H9 (cell line): Measurements from ENCODE around the gene VWDE. TPM values are rescaled to one million over a fixed set of nuclear protein-coding genes. Genes with fewer than 3 reads are reported as not detected.

Experiments
- DNase-seq: peaks from one replicate; pipeline ENCODE4 v3.0.0-alpha.2; 2017
- H2AFZ ChIP-seq: one replicate; pipeline ENCODE4 v1.6.1; 2013; ENCODE audit warnings: mild to moderate bottlenecking, low read length, control low read depth, moderate library complexity
- H2AK5ac ChIP-seq: 2 replicates; pipeline ENCODE4 v1.6.1; 2013; ENCODE audit warnings: low read length, control low read depth, mixed read lengths; ENCODE audit not compliant: insufficient read length
- H2BK120ac ChIP-seq: one replicate; pipeline ENCODE4 v1.6.1; 2013; ENCODE audit warnings: low read depth, mild to moderate bottlenecking, low read length, control low read depth, inconsistent platforms; ENCODE audit not compliant: poor library complexity, severe bottlenecking
- H2BK12ac ChIP-seq: 2 replicates; pipeline ENCODE4 v1.6.1; 2013; ENCODE audit warnings: low read length, control low read depth, mixed read lengths, low read depth; ENCODE audit not compliant: insufficient read length
- H2BK15ac ChIP-seq: 2 replicates; pipeline ENCODE4 v1.6.1; 2013; ENCODE audit warnings: low read depth, low read length, control low read depth
- H2BK20ac ChIP-seq: one replicate; pipeline ENCODE4 v1.6.1; 2013; ENCODE audit warnings: low read depth, mild to moderate bottlenecking, low read length, control low read depth, inconsistent platforms; ENCODE audit not compliant: poor library complexity, severe bottlenecking
- H2BK5ac ChIP-seq: 2 replicates; pipeline ENCODE4 v1.6.1; 2013; ENCODE audit warnings: low read length, control low read depth, mixed read lengths; ENCODE audit not compliant: insufficient read length
- H3K14ac ChIP-seq: 2 replicates; pipeline ENCODE4 v1.6.1; 2013; ENCODE audit warnings: low read length, control low read depth; ENCODE audit not compliant: insufficient read depth
- H3K18ac ChIP-seq: 2 replicates; pipeline ENCODE4 v1.6.1; 2013; ENCODE audit warnings: low read depth, mild to moderate bottlenecking, mixed read lengths, low read length, control low read depth; ENCODE audit not compliant: insufficient read length
- H3K23ac ChIP-seq: 2 replicates; pipeline ENCODE4 v1.6.1; 2013; ENCODE audit warnings: low read length, control low read depth, mixed read lengths, low read depth; ENCODE audit not compliant: insufficient read length
- H3K23me2 ChIP-seq: 2 replicates; pipeline ENCODE4 v1.6.1; 2013; ENCODE audit warnings: low read depth, mild to moderate bottlenecking, mixed read lengths, low read length, control low read depth; ENCODE audit not compliant: insufficient read length, poor library complexity, severe bottlenecking
- H3K27ac ChIP-seq: 2 replicates; pipeline ENCODE4 v1.5.1; 2013; ENCODE audit warnings: low read length, control low read depth, mixed read lengths, low read depth; ENCODE audit not compliant: insufficient read length
- H3K27me3 ChIP-seq: 2 replicates; pipeline ENCODE4 v1.6.1; 2013; ENCODE audit warnings: low read length, control low read depth, inconsistent platforms; ENCODE audit not compliant: insufficient read depth
- H3K4ac ChIP-seq: 2 replicates; pipeline ENCODE4 v1.6.1; 2013; ENCODE audit warnings: low read depth, mild to moderate bottlenecking, control low read depth, inconsistent platforms, low read length, moderate library complexity
- H3K4me1 ChIP-seq: 2 replicates; pipeline ENCODE4 v1.6.1; 2013; ENCODE audit warnings: low read length, control low read depth, inconsistent platforms; ENCODE audit not compliant: insufficient read depth
- H3K4me2 ChIP-seq: 2 replicates; pipeline ENCODE4 v1.6.1; 2013; ENCODE audit warnings: low read length, control low read depth, mixed read lengths; ENCODE audit not compliant: insufficient read length, insufficient read depth
- H3K56ac ChIP-seq: 2 replicates; pipeline ENCODE4 v1.6.1; 2013; ENCODE audit warnings: low read depth, mild to moderate bottlenecking, mixed read lengths, low read length, control low read depth; ENCODE audit not compliant: insufficient read length
- H3K79me1 ChIP-seq: 2 replicates; pipeline ENCODE4 v1.6.1; 2013; ENCODE audit warnings: low read depth, mild to moderate bottlenecking, moderate library complexity, low read length, control low read depth, inconsistent platforms; ENCODE audit not compliant: insufficient read depth, poor library complexity, severe bottlenecking
- H3K79me2 ChIP-seq: 2 replicates; pipeline ENCODE4 v1.6.1; 2013; ENCODE audit warnings: low read length, control low read depth, inconsistent platforms; ENCODE audit not compliant: insufficient read depth
- H3K9ac ChIP-seq: 2 replicates; pipeline ENCODE4 v1.6.1; 2013; ENCODE audit warnings: low read length, control low read depth, mixed read lengths; ENCODE audit not compliant: insufficient read length; ENCODE audit errors: extremely low read depth
- H3K9me3 ChIP-seq: one replicate; pipeline ENCODE4 v1.6.1; 2013; ENCODE audit warnings: low read depth, low read length, inconsistent platforms; ENCODE audit not compliant: control insufficient read depth
- H3T11ph ChIP-seq: one replicate; pipeline ENCODE4 v1.6.1; 2013; ENCODE audit warnings: mild to moderate bottlenecking, low read length, control low read depth, inconsistent platforms
- H4K20me1 ChIP-seq: one replicate; pipeline ENCODE4 v1.6.1; 2013; ENCODE audit not compliant: control insufficient read depth, insufficient read length, insufficient read depth
- H4K5ac ChIP-seq: 2 replicates; pipeline ENCODE4 v1.6.1; 2013; ENCODE audit warnings: low read depth, mild to moderate bottlenecking, mixed read lengths, low read length, control low read depth; ENCODE audit not compliant: insufficient read length
- H4K8ac ChIP-seq: replicated peaks from 2 replicates; pipeline ENCODE4 v1.6.1; 2013; ENCODE audit warnings: low read length, control low read depth, mixed read lengths, low read depth; ENCODE audit not compliant: insufficient read length
- H4K91ac ChIP-seq: 2 replicates; pipeline ENCODE4 v1.6.1; 2013; ENCODE audit warnings: low read depth, mild to moderate bottlenecking, moderate library complexity, mixed read lengths, low read length, control low read depth; ENCODE audit not compliant: insufficient read length
- H3K27ac Mint-ChIP-seq, 3 experiments: 2 replicates in 2 of 3; 3 replicates in 1 of 3; pipeline ENCODE4 v1.8.0; 2020 to 2021; ENCODE audit warnings: mixed read lengths in 3 of 3, mild to moderate bottlenecking in 1 of 3, moderate library complexity in 1 of 3
- H3K27me3 Mint-ChIP-seq: 2 replicates; pipeline ENCODE4 v1.8.0; 2021; ENCODE audit warnings: low read depth, mild to moderate bottlenecking, moderate library complexity, mixed read lengths
- H3K36me3 Mint-ChIP-seq, 3 experiments: 2 replicates in 2 of 3; 3 replicates in 1 of 3; pipeline ENCODE4 v1.8.0; 2020 to 2021; ENCODE audit warnings: low read depth in 3 of 3, mixed read lengths in 3 of 3; ENCODE audit not compliant: insufficient read depth in 1 of 3
- H3K4me1 Mint-ChIP-seq, 2 experiments: 2 replicates each; pipeline ENCODE4 v1.8.0; 2020; ENCODE audit warnings: mixed read lengths in 2 of 2
- H3K4me3 Mint-ChIP-seq, 2 experiments: 2 replicates in 1 of 2; 3 replicates in 1 of 2; pipeline ENCODE4 v1.8.0; 2020 to 2021; ENCODE audit warnings: mild to moderate bottlenecking in 2 of 2, mixed read lengths in 2 of 2, moderate library complexity in 1 of 2
- H3K9me3 Mint-ChIP-seq, 2 experiments: 2 replicates in 1 of 2; 3 replicates in 1 of 2; pipeline ENCODE4 v1.8.0; 2020; ENCODE audit warnings: mild to moderate bottlenecking in 2 of 2, mixed read lengths in 2 of 2, moderate library complexity in 1 of 2
- WGBS: extraction: QIAGEN DNeasy Blood & Tissue Kit; methylation state at CpG from one replicate; pipeline ENCODE4 v1.1.7; 2013; ENCODE audit warnings: missing lambda C conversion rate, low lambda C conversion rate, mixed read lengths; ENCODE audit not compliant: insufficient read length; ENCODE audit errors: extremely low coverage; 5-methylcytosine and 5-hydroxymethylcytosine counted together
- total RNA-seq: library from RNA; stranded (reverse); gene quantifications from 2 replicates; pipeline ENCODE4 v1.2.1, GENCODE V29; 2021
- TF ChIP-seq, protein P1 (sequence below): fragments of 200-600 bp; sonication (generic); conservative IDR thresholded peaks from 3 replicates; pipeline ENCODE4 v1.8.0; 2021; ENCODE audit warnings: antibody characterized with exemption, mild to moderate bottlenecking

VWDE gene
- total RNA-seq, 1 experiment from 2014 or later: 18.1 TPM

DNA sequence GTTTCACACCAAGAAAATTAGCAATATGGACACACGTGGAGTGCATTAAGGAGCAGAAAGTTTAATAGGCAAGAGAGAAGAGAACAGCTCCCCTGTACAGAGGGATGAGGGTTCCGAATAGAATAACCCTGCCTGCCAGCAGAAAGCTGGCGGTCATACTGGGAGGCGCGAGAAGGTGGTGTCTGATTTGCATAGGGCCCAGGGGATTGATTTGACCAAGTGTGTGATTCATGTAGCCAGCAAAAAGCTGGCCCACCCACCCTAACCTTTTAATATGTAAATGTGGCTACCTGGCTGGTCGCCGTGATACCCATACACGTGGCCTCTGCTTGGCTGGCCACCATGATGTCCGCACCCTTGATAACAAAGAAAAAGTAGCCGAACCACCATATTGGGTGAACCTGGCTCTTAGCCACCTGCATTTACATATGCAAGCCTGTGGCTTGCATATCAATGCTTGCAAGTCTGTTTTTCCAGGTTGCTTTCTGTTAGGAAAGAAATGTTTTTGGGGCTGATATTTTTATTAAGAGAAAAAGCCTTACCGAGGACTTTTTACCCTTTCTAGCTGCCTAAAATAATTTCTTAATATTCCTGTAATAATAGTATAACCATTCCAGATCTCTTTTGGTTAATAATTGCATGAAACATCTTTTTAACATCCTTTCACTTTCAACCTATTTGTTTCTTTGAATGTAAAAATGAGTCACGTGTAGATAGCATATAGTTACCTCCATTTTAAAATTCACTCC is 20.5 kb upstream of the VWDE start:
- H3K4me3 Mint-ChIP-seq: peak overlapping the region; percentile 47 to 71; a peak in 4 of 5 replicates
- peak overlapping the region; percentile 56 for H3K9ac ChIP-seq
- H2BK5ac ChIP-seq: no peak overlapping the region
- no peak overlapping the region for H2AFZ ChIP-seq
- DNase-seq: peak; percentile 97
- WGBS: no CpG with 5 or more reads among the region's 12 CpGs
- H3K4me1 ChIP-seq: peaks cover 9% of the 10 kb centered on the region; the same call in 1 of the 2 replicates
- no peak overlapping the region for H2BK120ac ChIP-seq
- no peak overlapping the region for H4K8ac ChIP-seq
- peaks cover 36 to 37% of the 10 kb centered on the region in 2 experiments for H3K9me3 Mint-ChIP-seq
- H3K27me3 Mint-ChIP-seq: no peaks in the 10 kb centered on the region
- H3K23me2 ChIP-seq: no peaks in the 10 kb centered on the region
- H3K56ac ChIP-seq: no peak overlapping the region
- H3K27me3 ChIP-seq: no peaks in the 10 kb centered on the region
- H2BK20ac ChIP-seq: no peak overlapping the region
- H3K23ac ChIP-seq: no peak overlapping the region
- H3K4ac ChIP-seq: no peak overlapping the region; the same call in 1 of the 2 replicates
- peak overlapping the region; percentile 58 for H3K18ac ChIP-seq
- H3K14ac ChIP-seq: peak overlapping the region; percentile 64; the same call in 1 of the 2 replicates
- H4K91ac ChIP-seq: no peak overlapping the region
- H2BK15ac ChIP-seq: no peak overlapping the region
- H2AK5ac ChIP-seq: no peak overlapping the region
- no peaks in the 10 kb centered on the region for H4K20me1 ChIP-seq
- H4K5ac ChIP-seq: no peak overlapping the region
- peak overlapping the region; percentile 96 to 98 (median 97) for H3K27ac Mint-ChIP-seq
- no peaks in the 10 kb centered on the region for H3K79me1 ChIP-seq
- peak overlapping the region; percentile 62 for H3T11ph ChIP-seq
- H3K27ac ChIP-seq: peak overlapping the region; percentile 92
- no peaks in the 10 kb centered on the region for H3K79me2 ChIP-seq
- peaks cover 23 to 40% (median 31%) of the 10 kb centered on the region in 3 experiments for H3K36me3 Mint-ChIP-seq
- H3K9me3 ChIP-seq: no peaks in the 10 kb centered on the region
- TF ChIP-seq, protein P1, sequence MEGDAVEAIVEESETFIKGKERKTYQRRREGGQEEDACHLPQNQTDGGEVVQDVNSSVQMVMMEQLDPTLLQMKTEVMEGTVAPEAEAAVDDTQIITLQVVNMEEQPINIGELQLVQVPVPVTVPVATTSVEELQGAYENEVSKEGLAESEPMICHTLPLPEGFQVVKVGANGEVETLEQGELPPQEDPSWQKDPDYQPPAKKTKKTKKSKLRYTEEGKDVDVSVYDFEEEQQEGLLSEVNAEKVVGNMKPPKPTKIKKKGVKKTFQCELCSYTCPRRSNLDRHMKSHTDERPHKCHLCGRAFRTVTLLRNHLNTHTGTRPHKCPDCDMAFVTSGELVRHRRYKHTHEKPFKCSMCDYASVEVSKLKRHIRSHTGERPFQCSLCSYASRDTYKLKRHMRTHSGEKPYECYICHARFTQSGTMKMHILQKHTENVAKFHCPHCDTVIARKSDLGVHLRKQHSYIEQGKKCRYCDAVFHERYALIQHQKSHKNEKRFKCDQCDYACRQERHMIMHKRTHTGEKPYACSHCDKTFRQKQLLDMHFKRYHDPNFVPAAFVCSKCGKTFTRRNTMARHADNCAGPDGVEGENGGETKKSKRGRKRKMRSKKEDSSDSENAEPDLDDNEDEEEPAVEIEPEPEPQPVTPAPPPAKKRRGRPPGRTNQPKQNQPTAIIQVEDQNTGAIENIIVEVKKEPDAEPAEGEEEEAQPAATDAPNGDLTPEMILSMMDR: no peak
- peaks cover 33 to 42% of the 10 kb centered on the region in 2 experiments for H3K4me1 Mint-ChIP-seq
- peak overlapping the region; percentile 36 for H3K4me2 ChIP-seq
- H2BK12ac ChIP-seq: peak overlapping the region; percentile 58
